Stomach smooth muscle (tissue), 2 donors: Measurements from ENCODE around the gene ZNF367.

Experiments
- H3K27ac ChIP-seq: one replicate; pipeline ENCODE4 v1.7.0; 2013; ENCODE audit warnings: mild to moderate bottlenecking, low read length, inconsistent platforms
- H3K27me3 ChIP-seq, 2 donors: one replicate each; pipeline ENCODE4 v1.7.0; 2013; ENCODE audit warnings: low read length in 2 of 2; ENCODE audit not compliant: insufficient read depth in 2 of 2, control insufficient read depth in 1 of 2
- H3K36me3 ChIP-seq, 2 donors: one replicate each; pipeline ENCODE4 v1.7.0; 2013; ENCODE audit warnings: low read length in 2 of 2; ENCODE audit not compliant: control insufficient read depth in 2 of 2, insufficient read depth in 2 of 2
- H3K4me1 ChIP-seq: one replicate; pipeline ENCODE4 v1.7.0; 2013; ENCODE audit warnings: low read length; ENCODE audit not compliant: control insufficient read depth, insufficient read depth
- H3K4me3 ChIP-seq, 2 donors: one replicate each; pipeline ENCODE4 v1.7.0; 2013; ENCODE audit warnings: low read length in 2 of 2
- H3K9ac ChIP-seq, 2 donors: one replicate each; pipeline ENCODE4 v1.7.0; 2013; ENCODE audit warnings: low read length in 2 of 2, mild to moderate bottlenecking in 1 of 2
- H3K9me3 ChIP-seq, 2 donors: one replicate each; pipeline ENCODE4 v1.7.0; 2013; ENCODE audit warnings: low read length in 2 of 2; ENCODE audit not compliant: control insufficient read depth in 2 of 2
- donor health status: healthy.
- donor health status: Pancreatic carcinoma.

ZNF367 gene

DNA sequence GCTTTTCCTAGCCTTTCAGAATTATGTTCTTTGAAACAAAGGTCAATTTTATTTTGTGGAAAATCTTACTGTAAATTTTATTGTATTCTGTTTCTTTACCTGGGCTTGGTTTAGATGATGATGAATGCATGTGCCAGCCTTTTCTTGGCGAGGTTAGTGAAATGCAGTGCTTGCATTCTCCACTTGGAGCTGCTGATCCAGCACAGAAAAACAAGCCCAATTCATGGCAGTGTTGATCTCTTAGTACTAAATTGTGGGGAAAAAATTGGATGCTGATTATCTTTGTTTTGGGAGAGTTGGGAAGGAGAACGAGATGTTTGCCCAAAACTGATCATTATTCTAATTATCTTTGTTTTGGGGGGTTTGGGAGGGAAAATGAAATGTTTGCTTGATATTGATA is 35.5 kb upstream of the ZNF367 start:
- Histone ChIP-seq H3K4me1 (peaks cover 16% of the 10 kb centered on the region), H3K9me3 (no peaks in the 10 kb centered on the region), H3K27ac (no peak overlapping the region), H3K4me3 (no peak overlapping the region), H3K9ac (no peak overlapping the region), H3K27me3 (no peaks in the 10 kb centered on the region), H3K36me3 (peaks cover 0 to 2% of the 10 kb centered on the region in 2 donors)

DNA sequence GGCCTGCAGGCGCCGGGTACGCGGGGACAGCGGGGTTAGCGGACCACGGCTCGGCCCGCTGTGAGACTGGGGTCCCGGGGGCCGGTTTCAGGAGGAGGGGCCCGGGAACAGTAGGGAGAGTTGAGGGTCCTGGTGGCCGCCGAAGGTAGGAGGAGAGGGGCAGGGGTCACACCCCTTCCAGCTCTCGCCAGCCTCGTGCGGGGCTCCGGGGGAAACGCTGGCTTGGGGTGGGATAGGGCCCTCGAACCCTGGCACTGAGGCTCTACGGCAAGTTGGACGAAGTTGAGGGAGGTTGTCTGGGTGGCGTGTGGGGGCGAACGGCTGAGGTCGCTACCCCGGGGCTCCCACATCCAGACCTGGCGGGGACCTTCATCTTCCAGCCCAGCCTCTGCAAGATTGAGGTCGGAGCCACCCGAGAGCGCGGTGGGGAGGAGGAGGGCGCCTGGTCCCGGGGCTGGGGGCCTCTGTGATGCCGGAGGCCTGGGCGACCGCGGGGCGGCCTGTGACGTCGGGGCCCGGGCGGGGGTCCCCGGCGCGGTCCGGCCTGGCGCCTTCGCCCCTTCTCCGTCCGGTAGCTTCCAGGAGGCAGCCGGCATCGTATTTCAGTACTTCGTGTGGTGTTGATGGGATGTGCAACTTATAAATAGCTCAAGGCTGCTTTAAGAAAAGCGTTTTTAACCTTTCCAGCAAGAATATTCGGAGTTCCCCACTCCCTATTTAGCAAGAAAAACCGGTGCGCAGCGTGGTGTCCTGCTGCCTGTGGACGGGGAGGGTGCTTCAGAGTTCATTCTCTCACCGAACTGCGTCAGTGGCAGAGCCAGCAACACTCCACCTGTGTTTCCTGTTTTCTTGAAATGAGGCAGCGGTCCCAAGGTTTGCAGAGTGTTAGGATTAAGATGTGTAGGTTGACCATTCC is 32.7 kb upstream of the ZNF367 start:
- H3K4me1 ChIP-seq, result peaks cover 16% of the 10 kb centered on the region
- H3K27me3 ChIP-seq, result no peaks in the 10 kb centered on the region
- peak overlapping the region; percentile 60 to 89 for H3K4me3 ChIP-seq
- peak overlapping the region; percentile 46 for H3K27ac ChIP-seq
- H3K36me3 ChIP-seq, result no peaks in the 10 kb centered on the region
- H3K9me3 ChIP-seq, result no peaks in the 10 kb centered on the region
- H3K9ac ChIP-seq, result peak overlapping the region; percentile 45 to 66

DNA sequence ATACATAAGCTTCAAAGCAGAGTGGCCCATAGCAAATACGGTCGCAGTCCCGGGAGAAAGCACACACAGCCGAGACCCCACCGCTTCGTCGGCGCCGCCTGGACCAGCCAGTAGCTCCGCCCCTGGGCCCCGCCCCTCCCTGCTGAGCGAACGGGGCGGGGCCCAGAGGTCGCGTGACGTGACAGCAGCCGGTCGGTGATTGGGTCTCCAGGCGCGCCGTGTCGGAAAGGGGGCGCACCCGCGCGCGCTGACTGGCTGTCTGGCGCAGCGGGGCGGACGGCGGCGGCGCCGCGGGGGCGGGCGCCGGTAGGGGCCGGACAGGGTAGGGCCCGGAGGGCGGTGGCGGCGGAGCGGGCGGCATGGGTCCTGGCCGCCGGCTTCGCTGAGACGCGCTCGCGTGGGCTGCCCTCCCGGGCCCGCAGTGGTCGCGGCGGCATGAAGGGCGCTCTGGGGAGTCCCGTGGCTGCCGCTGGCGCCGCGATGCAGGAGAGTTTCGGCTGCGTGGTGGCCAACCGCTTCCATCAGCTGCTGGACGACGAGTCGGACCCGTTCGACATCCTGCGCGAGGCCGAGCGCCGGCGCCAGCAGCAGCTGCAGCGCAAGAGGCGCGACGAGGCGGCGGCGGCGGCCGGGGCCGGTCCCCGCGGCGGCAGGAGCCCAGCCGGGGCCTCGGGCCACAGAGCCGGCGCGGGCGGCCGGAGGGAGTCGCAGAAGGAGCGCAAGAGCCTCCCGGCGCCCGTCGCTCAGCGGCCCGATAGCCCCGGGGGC is 31.9 kb upstream of the ZNF367 start, which contains the start of gene HABP4:
Gene HABP4, plus strand, starts transcription at position 325 of the 768 bp plus-strand sequence. Its CDS starts 111 bp downstream, at position 436.
- Histone ChIP-seq H3K36me3 (no peaks in the 10 kb centered on the region), H3K27ac (peak within 1 kb of the TSS; percentile 69), H3K4me1 (peaks cover 16% of the 10 kb centered on the region), H3K9me3 (no peaks in the 10 kb centered on the region), H3K27me3 (no peaks in the 10 kb centered on the region), H3K9ac (peak within 1 kb of the TSS; percentile 50 to 71), H3K4me3 (peak within 1 kb of the TSS; percentile 74 to 89)

DNA sequence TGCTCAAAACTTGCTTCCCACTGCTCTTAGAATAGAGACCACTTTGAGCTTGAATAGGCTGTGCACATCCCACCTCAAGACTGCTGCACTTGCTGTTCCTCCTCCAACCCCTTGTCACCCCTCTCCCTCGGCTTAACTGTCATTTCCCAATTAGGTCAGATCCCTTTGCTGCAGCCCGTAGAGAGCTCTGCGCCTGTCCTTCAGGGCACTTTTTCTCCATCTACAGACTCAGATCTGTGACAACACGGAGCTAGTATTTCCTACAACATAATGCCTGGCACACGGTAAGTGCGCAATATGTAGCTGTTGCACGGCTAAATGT is 31.3 kb upstream of the ZNF367 start:
- Histone ChIP-seq H3K27me3 (no peaks in the 10 kb centered on the region), H3K36me3 (no peaks in the 10 kb centered on the region), H3K4me3 (peak overlapping the region; percentile 74 to 89), H3K9me3 (no peaks in the 10 kb centered on the region), H3K4me1 (peaks cover 12% of the 10 kb centered on the region), H3K9ac (peak overlapping the region; percentile 50 to 71), H3K27ac (peak overlapping the region; percentile 69)

DNA sequence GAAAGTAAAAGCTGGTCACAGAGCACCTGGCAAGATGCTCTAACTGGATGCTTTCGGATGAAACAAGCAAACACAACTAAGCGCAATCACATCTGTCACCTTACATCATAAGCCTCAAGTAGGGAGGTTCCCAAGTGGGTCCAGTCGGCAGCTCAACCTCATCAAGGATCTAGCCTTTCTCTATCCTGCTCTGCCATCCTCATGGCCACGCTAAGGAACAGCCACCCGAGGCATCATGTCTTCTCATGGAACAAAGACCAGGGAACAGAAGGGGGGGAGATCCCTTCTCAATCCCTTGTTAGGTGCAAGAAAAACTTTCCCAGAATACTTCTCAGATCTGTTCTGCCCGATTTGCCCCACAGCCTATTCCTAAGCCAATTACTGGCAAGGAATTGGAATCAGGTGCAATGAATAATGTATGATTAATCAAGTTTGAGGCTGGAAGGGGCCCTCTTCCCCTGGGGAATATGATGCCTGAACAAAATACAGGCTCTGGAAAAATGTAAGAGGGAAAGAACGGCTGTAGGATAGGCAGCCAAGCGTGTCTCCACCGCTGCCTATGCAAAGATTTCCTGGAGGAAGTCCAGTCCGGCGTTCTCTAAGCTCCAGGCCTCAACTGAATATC is 30.5 kb upstream of the ZNF367 start:
- Histone ChIP-seq H3K4me3 (no peak overlapping the region), H3K9me3 (no peaks in the 10 kb centered on the region), H3K4me1 (peaks cover 12% of the 10 kb centered on the region), H3K36me3 (no peaks in the 10 kb centered on the region), H3K9ac (no peak overlapping the region), H3K27me3 (no peaks in the 10 kb centered on the region), H3K27ac (no peak overlapping the region)

DNA sequence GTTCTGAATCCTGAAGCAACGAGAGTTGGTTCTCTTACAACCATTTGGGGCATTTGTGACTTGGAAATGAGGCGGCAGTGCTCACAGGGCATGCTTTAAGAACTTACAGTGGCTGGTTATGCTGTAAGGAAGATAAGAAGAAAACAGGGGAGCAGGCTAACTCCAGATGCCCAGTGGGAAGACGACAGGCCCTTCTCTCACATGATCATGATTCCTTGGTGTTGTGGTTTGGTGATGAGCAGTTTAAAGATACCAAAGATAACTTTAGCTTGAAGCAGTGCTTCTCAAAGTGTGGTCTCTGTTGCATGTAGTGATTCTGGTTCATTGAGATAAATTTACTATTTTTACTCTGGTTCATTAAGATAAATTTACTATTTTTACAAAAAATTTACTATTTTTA is 29.2 kb upstream of the ZNF367 start:
- Histone ChIP-seq H3K36me3 (no peaks in the 10 kb centered on the region), H3K9me3 (no peaks in the 10 kb centered on the region), H3K4me1 (peaks cover 12% of the 10 kb centered on the region), H3K27ac (no peak overlapping the region), H3K27me3 (no peaks in the 10 kb centered on the region), H3K9ac (no peak overlapping the region), H3K4me3 (no peak overlapping the region)

DNA sequence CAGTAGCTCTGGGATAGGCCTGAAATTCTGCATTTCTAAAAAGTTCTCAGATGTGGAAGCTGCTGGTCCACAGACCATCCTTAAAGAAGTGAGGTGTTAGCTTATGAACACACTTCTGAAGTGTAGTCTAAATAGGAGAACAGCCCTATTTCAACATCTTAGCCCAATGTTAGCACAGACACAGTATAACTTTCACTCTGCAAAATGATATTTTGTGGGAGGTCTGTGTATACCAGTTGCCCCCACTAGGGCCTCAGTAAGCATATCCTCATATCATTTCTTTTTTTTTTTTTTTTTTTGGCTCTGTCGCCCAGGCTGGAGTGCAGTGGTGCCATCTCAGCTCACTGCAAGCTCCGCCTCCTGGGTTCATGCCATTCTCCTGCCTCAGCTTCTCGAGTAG is 24.3 kb upstream of the ZNF367 start:
- no peaks in the 10 kb centered on the region for H3K36me3 ChIP-seq

DNA sequence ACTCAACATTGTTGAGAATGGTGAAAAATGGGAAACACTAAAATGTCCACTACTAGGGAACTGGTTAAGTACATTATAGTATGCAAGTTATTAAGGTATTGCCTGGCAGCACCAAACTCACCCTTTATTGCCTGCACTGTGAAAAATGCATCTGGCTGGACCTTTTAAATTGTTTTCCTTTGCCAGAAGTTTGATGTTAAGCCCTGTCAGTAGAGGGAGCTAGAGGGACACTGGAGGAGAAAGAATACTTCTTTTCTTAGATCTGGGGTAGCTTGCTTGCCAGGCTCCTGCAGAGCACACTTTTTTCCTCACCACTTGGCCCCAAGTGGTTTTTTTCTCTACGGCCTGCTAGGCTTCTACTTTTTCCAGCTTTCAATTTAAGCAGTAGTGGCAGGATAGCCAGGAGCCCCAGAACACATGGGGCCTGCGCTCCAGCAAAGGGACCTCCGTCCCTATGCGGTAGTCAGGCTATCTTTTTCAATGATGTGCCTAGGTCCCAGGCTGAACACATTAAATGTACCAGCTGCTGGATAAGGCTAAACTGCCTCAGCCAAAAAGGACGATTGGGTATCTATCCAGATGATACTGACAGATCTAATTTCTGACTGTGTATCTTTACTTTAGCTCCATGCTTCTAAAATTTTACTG is 23.8 kb upstream of the ZNF367 start:
- Histone ChIP-seq H3K4me3 (no peak overlapping the region), H3K27ac (no peak overlapping the region), H3K9ac (no peak overlapping the region), H3K9me3 (no peaks in the 10 kb centered on the region), H3K27me3 (no peaks in the 10 kb centered on the region), H3K36me3 (no peaks in the 10 kb centered on the region), H3K4me1 (no peaks in the 10 kb centered on the region)

More for the DNA sequence above, 24.3 kb upstream of the ZNF367 start:
- Histone ChIP-seq H3K4me1 (no peaks in the 10 kb centered on the region), H3K27me3 (no peaks in the 10 kb centered on the region), H3K4me3 (no peak overlapping the region), H3K9ac (no peak overlapping the region), H3K9me3 (no peaks in the 10 kb centered on the region), H3K27ac (no peak overlapping the region)

DNA sequence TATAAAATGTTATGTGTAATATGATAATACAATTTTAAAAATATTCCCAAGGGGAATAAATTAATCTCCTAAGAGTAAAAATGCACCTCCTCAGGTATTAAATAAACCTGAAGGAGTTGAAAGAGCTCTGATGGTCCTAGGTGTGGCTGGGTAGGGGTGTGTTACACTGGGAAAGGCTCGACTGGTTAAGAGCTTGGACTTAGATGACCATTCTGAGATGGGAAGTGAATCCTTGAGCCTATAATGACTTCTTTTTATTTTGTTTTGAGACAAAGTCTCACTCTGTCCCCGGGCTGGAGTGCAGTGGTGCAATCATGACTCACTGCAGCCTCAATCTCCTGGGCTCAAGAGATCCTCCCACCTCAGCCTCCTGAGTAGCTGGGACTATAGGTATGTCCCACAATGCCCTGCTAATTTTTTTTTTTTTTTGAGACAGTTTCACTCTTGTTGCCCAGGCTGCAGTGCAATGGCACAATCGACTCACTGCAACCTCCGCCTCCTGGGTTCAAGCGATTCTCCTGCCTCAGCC is 22.6 kb upstream of the ZNF367 start:
- Histone ChIP-seq H3K9me3 (no peaks in the 10 kb centered on the region), H3K27me3 (no peaks in the 10 kb centered on the region), H3K9ac (no peak overlapping the region), H3K36me3 (no peaks in the 10 kb centered on the region), H3K4me1 (no peaks in the 10 kb centered on the region), H3K4me3 (no peak overlapping the region), H3K27ac (no peak overlapping the region)

DNA sequence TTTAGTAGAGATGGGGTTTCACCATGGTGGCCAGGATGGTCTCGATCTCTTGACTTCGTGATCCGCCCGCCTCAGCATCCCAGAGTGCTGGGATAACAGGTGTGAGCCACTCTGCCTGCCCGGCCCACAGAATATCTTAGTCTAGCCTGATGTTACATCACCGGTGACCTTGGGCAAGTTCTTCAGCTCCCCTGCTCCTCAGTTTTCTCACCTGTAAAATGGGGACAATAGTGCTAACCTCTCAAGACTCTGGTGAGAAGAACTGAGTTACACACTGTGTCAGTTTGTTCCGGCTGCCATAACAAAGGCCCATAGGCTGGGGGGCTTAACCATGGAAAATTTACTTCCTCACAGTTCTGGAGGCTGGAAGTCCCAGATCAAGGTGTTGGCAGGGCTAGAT is 19.3 kb upstream of the ZNF367 start:
- H3K27me3 ChIP-seq, result no peaks in the 10 kb centered on the region
- no peaks in the 10 kb centered on the region for H3K9me3 ChIP-seq
- H3K4me1 ChIP-seq, result no peaks in the 10 kb centered on the region
- no peak overlapping the region for H3K9ac ChIP-seq
- H3K27ac ChIP-seq, result no peak overlapping the region
- no peaks in the 10 kb centered on the region for H3K36me3 ChIP-seq
- H3K4me3 ChIP-seq, result no peak overlapping the region
